Epithelial cell of proximal tubule (primary cell): ENCODE measurements around the gene RBM41. TPM values are rescaled to one million over a fixed set of nuclear protein-coding genes. Genes with fewer than 3 reads are reported as not detected.

Experiments used
- DNase-seq: peaks from one replicate; pipeline ENCODE4 v3.0.0-alpha.2; 2011; ENCODE audit warnings: low read depth
- H3K4me3 ChIP-seq: 2 replicates; pipeline ENCODE4 v1.5.1; 2011; ENCODE audit warnings: low read depth, mild to moderate bottlenecking, low read length
- CTCF ChIP-seq: conservative IDR thresholded peaks from 2 replicates; pipeline ENCODE4 v1.5.1; 2012; ENCODE audit warnings: low read depth, mild to moderate bottlenecking, low read length
- total RNA-seq: library from RNA; depleted of rRNA; stranded (reverse); fragments of >200 nt; gene quantifications from 2 replicates; pipeline ENCODE4 v1.2.3, GENCODE V29; 2015

Gene RBM41
- total RNA-seq, 1 donor from 2014 or later = 7.6 TPM

GRCh38 chrX:107025545-107025944 lies 93.1 kb downstream of the RBM41 start:
- TF ChIP-seq CTCF = peak; percentile 80
- H3K4me3 ChIP-seq = no peak overlapping the region
- peak; percentile 1 for DNase-seq

GRCh38 chrX:107014936-107015335 lies 103.7 kb downstream of the RBM41 start:
- H3K4me3 ChIP-seq = no peak overlapping the region
- no peak for DNase-seq
- no peak for TF ChIP-seq CTCF

Other genes starting within 250 kb of the RBM41 start
- not detected in 2 replicates for gene RIPPLY1, start 215.5 kb downstream of the RBM41 start, total RNA-seq
- gene CLDN2, start 198.4 kb downstream of the RBM41 start, total RNA-seq = 0.06 TPM in 1 of 2 replicates, not detected in the other
- gene MORC4, start 118.6 kb downstream of the RBM41 start, total RNA-seq = 9.8 and 11.1 TPM in 2 replicates
- gene NUP62CL, start 87.6 kb upstream of the RBM41 start, total RNA-seq = 3.5 and 14.8 TPM in 2 replicates
- gene DNAAF6, start 87.8 kb upstream of the RBM41 start, total RNA-seq = not detected in 2 replicates